Neural progenitor cell (in vitro differentiated cells): ENCODE data around the gene CEP164. TPM values are rescaled to one million over a fixed set of nuclear protein-coding genes. Genes with fewer than 3 reads are reported as not detected.
A peak's percentile ranks its signal among the peaks of the same experiment; 100 is the strongest.

Experiments used
- DNase-seq: peaks from one replicate; pipeline ENCODE4 v3.0.0-alpha.2; 2016; ENCODE audit warnings: low spot score
- H2AFZ ChIP-seq: fragments of 200-600 bp; sonication (generic); replicated peaks from 2 replicates; pipeline ENCODE4 v1.6.1; 2016; ENCODE audit warnings: antibody characterized with exemption
- H3F3A ChIP-seq: fragments of 200-600 bp; sonication (generic); 2 replicates; pipeline ENCODE4 v1.6.1; 2016; ENCODE audit warnings: antibody characterized with exemption, low read depth
- H3K27ac ChIP-seq: fragments of 200-600 bp; sonication (generic); 2 replicates; pipeline ENCODE4 v1.5.1; 2016; ENCODE audit warnings: mild to moderate bottlenecking
- H3K27me3 ChIP-seq: fragments of 200-600 bp; sonication (generic); 2 replicates; pipeline ENCODE4 v1.6.1; 2016; ENCODE audit warnings: mild to moderate bottlenecking, moderate library complexity
- H3K36me3 ChIP-seq: fragments of 200-600 bp; sonication (generic); 2 replicates; pipeline ENCODE4 v1.5.1; 2016
- H3K4me1 ChIP-seq: fragments of 200-600 bp; sonication (generic); 2 replicates; pipeline ENCODE4 v1.6.1; 2016; ENCODE audit warnings: mixed run types
- H3K4me2 ChIP-seq: fragments of 200-600 bp; sonication (generic); 2 replicates; pipeline ENCODE4 v1.6.1; 2016
- H3K4me3 ChIP-seq: fragments of 200-600 bp; sonication (generic); 2 replicates; pipeline ENCODE4 v1.5.1; 2016
- H3K79me2 ChIP-seq: fragments of 200-600 bp; sonication (generic); 2 replicates; pipeline ENCODE4 v1.6.1; 2016; ENCODE audit warnings: low read depth
- H3K9ac ChIP-seq: fragments of 200-600 bp; sonication (generic); 2 replicates; pipeline ENCODE4 v1.6.1; 2016
- H3K9me3 ChIP-seq: fragments of 200-600 bp; sonication (generic); 2 replicates; pipeline ENCODE4 v1.5.1; 2016; ENCODE audit warnings: low read depth
- H4K20me1 ChIP-seq: fragments of 200-600 bp; sonication (generic); 2 replicates; pipeline ENCODE4 v1.6.1; 2016; ENCODE audit warnings: low read depth
- H3K27ac Mint-ChIP-seq: 3 replicates; pipeline ENCODE4 v1.8.0; 2021; ENCODE audit warnings: mixed read lengths
- H3K27me3 Mint-ChIP-seq: 2 replicates; pipeline ENCODE4 v1.8.0; 2022; ENCODE audit warnings: low read depth, mild to moderate bottlenecking, inconsistent platforms, moderate library complexity, mixed read lengths; ENCODE audit not compliant: insufficient read depth
- H3K36me3 Mint-ChIP-seq: 3 replicates; pipeline ENCODE4 v1.8.0; 2021; ENCODE audit warnings: mixed read lengths
- H3K4me1 Mint-ChIP-seq: 3 replicates; pipeline ENCODE4 v1.8.0; 2021; ENCODE audit warnings: mixed read lengths
- H3K4me3 Mint-ChIP-seq: 3 replicates; pipeline ENCODE4 v1.8.0; 2021; ENCODE audit warnings: mild to moderate bottlenecking, moderate library complexity, mixed read lengths
- H3K9me3 Mint-ChIP-seq: 3 replicates; pipeline ENCODE4 v1.8.0; 2020; ENCODE audit warnings: mixed read lengths
- EZH2 ChIP-seq: fragments of 200-600 bp; sonication (generic); IDR thresholded peaks from 2 replicates; pipeline ENCODE4 v1.6.1; 2017; ENCODE audit warnings: antibody characterized with exemption, mild to moderate bottlenecking, moderate library complexity
- EZH2phosphoT487 ChIP-seq: fragments of 200-600 bp; sonication (generic); IDR thresholded peaks from 2 replicates; pipeline ENCODE4 v1.6.1; 2017; ENCODE audit warnings: antibody characterized with exemption
- total RNA-seq: library from RNA; depleted of rRNA; stranded (reverse); fragments of >200 nt; gene quantifications from 2 replicates; pipeline ENCODE4 v1.2.3, GENCODE V29; 2015; ENCODE audit warnings: low replicate concordance
- TF ChIP-seq, protein P1 (sequence below): fragments of 200-600 bp; sonication (generic); IDR thresholded peaks from 2 replicates; pipeline ENCODE4 v1.5.1; 2017; ENCODE audit warnings: antibody characterized with exemption, mild to moderate bottlenecking

Gene CEP164
- total RNA-seq, 1 donor from 2014 or later, result 24.2 TPM

DNA sequence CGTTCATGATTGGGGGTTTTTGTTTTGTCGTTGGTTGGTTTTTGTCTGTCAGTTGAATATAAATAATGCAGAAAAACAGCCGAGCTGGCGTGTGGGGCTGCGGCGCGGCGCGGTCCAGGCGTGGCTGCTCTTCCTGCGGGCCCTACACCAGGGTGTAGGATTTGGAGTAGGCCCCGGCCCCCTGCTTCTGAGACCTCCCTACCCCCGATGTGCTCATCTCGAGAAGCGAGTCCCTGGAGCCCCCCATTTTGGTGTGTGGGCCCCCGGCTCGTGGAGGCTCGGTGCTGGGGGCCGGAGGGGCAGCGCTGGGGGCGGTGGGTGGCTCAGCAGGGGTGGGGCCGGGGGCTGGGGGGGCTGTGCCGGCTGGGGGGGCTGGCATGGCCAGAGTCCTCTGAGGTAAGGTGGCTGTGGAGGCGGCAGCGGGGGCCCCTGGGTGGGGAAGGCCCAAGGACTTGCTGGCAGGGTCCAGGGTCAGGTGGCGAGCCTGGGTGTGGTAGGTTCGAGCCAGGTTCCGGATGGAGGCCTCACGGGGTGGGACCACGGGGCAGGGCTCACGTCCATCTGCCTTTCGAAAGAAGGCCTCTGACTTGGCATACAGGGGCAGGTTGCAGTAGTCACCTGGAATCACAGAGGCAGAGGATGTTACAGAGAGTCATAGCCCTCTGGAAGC is 100.7 kb downstream of the CEP164 start:
- Histone ChIP-seq H2AFZ (no peak overlapping the region), H3K4me3 (no peak overlapping the region), H3K9ac (no peak overlapping the region), H3F3A (peaks cover 2% of the 10 kb centered on the region), H3K4me1 (peaks cover 13% of the 10 kb centered on the region), H3K36me3 (no peaks in the 10 kb centered on the region), H3K79me2 (no peaks in the 10 kb centered on the region), H3K27ac (no peak overlapping the region), H3K9me3 (no peaks in the 10 kb centered on the region), H3K4me2 (no peak overlapping the region), H4K20me1 (peaks cover 11% of the 10 kb centered on the region), H3K27me3 (peaks cover 19% of the 10 kb centered on the region)
- Mint-ChIP-seq H3K4me3 (no peak overlapping the region), H3K27me3 (peaks cover 7% of the 10 kb centered on the region), H3K36me3 (no peaks in the 10 kb centered on the region), H3K4me1 (peaks cover 52% of the 10 kb centered on the region), H3K27ac (peak overlapping the region; percentile 58), H3K9me3 (no peaks in the 10 kb centered on the region)
- TF ChIP-seq EZH2phosphoT487 (no peak), EZH2 (no peak)
- TF ChIP-seq, protein P1, sequence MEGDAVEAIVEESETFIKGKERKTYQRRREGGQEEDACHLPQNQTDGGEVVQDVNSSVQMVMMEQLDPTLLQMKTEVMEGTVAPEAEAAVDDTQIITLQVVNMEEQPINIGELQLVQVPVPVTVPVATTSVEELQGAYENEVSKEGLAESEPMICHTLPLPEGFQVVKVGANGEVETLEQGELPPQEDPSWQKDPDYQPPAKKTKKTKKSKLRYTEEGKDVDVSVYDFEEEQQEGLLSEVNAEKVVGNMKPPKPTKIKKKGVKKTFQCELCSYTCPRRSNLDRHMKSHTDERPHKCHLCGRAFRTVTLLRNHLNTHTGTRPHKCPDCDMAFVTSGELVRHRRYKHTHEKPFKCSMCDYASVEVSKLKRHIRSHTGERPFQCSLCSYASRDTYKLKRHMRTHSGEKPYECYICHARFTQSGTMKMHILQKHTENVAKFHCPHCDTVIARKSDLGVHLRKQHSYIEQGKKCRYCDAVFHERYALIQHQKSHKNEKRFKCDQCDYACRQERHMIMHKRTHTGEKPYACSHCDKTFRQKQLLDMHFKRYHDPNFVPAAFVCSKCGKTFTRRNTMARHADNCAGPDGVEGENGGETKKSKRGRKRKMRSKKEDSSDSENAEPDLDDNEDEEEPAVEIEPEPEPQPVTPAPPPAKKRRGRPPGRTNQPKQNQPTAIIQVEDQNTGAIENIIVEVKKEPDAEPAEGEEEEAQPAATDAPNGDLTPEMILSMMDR, result no peak
- no peak for DNase-seq

DNA sequence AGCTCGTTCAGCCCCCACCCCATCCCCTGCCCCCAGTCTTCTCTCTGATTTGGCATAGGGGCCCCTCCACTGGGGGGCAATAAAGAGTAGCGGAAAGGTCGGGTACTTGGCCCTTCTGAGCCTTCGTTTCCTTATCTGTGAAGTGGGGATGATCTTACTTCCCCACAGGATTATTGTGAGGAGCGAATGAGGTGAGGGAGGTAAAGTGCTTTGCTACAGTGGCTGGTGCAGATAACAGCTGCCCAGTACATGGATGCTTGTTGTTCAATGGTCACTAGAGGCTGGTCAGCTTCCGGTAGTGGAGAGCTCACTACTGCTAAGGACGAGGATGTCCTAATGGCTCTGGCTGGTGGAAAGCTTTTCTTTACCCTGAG is 101.2 kb downstream of the CEP164 start:
- no peaks in the 10 kb centered on the region for H3K36me3 ChIP-seq
- peaks cover 11% of the 10 kb centered on the region for H4K20me1 ChIP-seq
- peaks cover 19% of the 10 kb centered on the region for H3K27me3 ChIP-seq
- no peak overlapping the region for H3K9ac ChIP-seq
- H3F3A ChIP-seq, result peaks cover 2% of the 10 kb centered on the region
- H2AFZ ChIP-seq, result no peak overlapping the region
- H3K27me3 Mint-ChIP-seq, result peaks cover 7% of the 10 kb centered on the region
- peak overlapping the region; percentile 21 for H3K27ac Mint-ChIP-seq
- no peaks in the 10 kb centered on the region for H3K79me2 ChIP-seq
- no peak for DNase-seq
- H3K4me3 ChIP-seq, result no peak overlapping the region
- H3K4me1 Mint-ChIP-seq, result peaks cover 52% of the 10 kb centered on the region
- H3K4me1 ChIP-seq, result peaks cover 13% of the 10 kb centered on the region
- no peak for TF ChIP-seq EZH2phosphoT487
- TF ChIP-seq, protein P1, result no peak
- TF ChIP-seq EZH2, result no peak
- no peaks in the 10 kb centered on the region for H3K9me3 Mint-ChIP-seq
- H3K4me2 ChIP-seq, result no peak overlapping the region
- no peak overlapping the region for H3K4me3 Mint-ChIP-seq
- H3K36me3 Mint-ChIP-seq, result no peaks in the 10 kb centered on the region
- no peak overlapping the region for H3K27ac ChIP-seq
- H3K9me3 ChIP-seq, result no peaks in the 10 kb centered on the region

DNA sequence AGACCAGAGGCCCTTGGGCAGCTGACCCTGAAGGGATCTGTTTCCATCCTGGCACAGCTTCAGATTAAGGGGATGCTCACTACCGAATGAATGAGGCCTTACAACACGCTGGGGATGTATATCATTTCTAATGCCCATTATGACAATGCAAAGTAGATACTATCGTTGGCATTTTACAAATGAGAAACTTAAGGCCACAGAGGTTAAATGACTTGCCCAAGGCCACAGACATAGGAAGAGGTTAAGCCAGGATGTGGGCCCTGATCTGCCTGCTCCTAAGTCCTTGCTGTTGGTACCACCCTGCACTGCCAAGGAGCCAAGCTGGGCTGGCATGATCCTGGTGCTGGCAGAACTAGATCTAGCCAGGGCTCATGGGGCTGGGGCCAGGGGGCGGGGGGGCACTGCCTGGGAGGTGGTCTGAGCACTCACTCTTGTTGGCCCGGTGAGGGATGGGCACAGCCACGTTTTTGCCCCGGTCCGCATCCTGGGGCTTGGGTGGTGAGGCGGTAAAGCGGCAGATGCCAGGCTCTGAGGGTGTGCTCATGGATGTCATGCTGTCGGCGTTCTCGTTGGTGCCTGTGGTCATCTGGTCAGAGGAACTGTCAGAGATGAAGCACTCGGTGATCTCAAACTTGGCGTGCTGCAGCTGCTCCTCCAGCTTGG is 102.8 kb downstream of the CEP164 start:
- TF ChIP-seq EZH2phosphoT487 (no peak), EZH2 (no peak)
- TF ChIP-seq, protein P1, result no peak
- Histone ChIP-seq H3K4me1 (peaks cover 13% of the 10 kb centered on the region), H3K27ac (no peak overlapping the region), H4K20me1 (peaks cover 11% of the 10 kb centered on the region), H3K36me3 (no peaks in the 10 kb centered on the region), H3K27me3 (peaks cover 16% of the 10 kb centered on the region), H3K4me3 (no peak overlapping the region), H3K9ac (no peak overlapping the region), H2AFZ (no peak overlapping the region), H3K79me2 (no peaks in the 10 kb centered on the region), H3F3A (peaks cover 2% of the 10 kb centered on the region), H3K9me3 (no peaks in the 10 kb centered on the region), H3K4me2 (no peak overlapping the region)
- Mint-ChIP-seq H3K9me3 (no peaks in the 10 kb centered on the region), H3K27me3 (peaks cover 7% of the 10 kb centered on the region), H3K4me1 (peaks cover 52% of the 10 kb centered on the region), H3K27ac (peak overlapping the region; percentile 48), H3K36me3 (no peaks in the 10 kb centered on the region), H3K4me3 (peak overlapping the region; percentile 55)
- no peak for DNase-seq
